Naive B cell (primary cell): Measurements from ENCODE around the gene ATP6V1G3. TPM values are rescaled to one million over a fixed set of nuclear protein-coding genes. Genes with fewer than 3 reads are reported as not detected.

ENCODE experiments used
- ATAC-seq, 2 donors: fragments of 150-1000 bp; cut with Tn5 transposase; 2 replicates each; pipeline ENCODE4 v1.10.0; 2021; ENCODE audit warnings: low read depth in 2 of 2, mild to moderate bottlenecking in 2 of 2, moderate library complexity in 2 of 2
- DNase-seq: peaks from one replicate; pipeline ENCODE4 v3.0.0; 2022
- H3K27ac Mint-ChIP-seq, 6 donors: one replicate each; pipeline ENCODE4 v1.8.0; 2020 to 2022; ENCODE audit warnings: mild to moderate bottlenecking in 6 of 6, mixed read lengths in 6 of 6, moderate library complexity in 5 of 6, inconsistent platforms in 2 of 6
- H3K27me3 Mint-ChIP-seq, 3 donors: one replicate each; pipeline ENCODE4 v1.8.0; 2021 to 2022; ENCODE audit warnings: mixed read lengths in 3 of 3, mild to moderate bottlenecking in 1 of 3
- H3K36me3 Mint-ChIP-seq, 2 donors: one replicate each; pipeline ENCODE4 v1.8.0; 2020 to 2022; ENCODE audit warnings: mixed read lengths in 2 of 2, inconsistent platforms in 1 of 2, mild to moderate bottlenecking in 1 of 2
- H3K4me1 Mint-ChIP-seq, 3 donors: one replicate each; pipeline ENCODE4 v1.8.0; 2020 to 2022; ENCODE audit warnings: mixed read lengths in 3 of 3, inconsistent platforms in 1 of 3, mild to moderate bottlenecking in 1 of 3, moderate library complexity in 1 of 3
- H3K4me3 Mint-ChIP-seq, 8 donors: one replicate each; pipeline ENCODE4 v1.8.0; 2020 to 2022; ENCODE audit warnings: mild to moderate bottlenecking in 8 of 8, mixed read lengths in 8 of 8, moderate library complexity in 8 of 8, inconsistent platforms in 2 of 8
- H3K9me3 Mint-ChIP-seq, 7 donors: one replicate each; pipeline ENCODE4 v1.8.0; 2020 to 2022; ENCODE audit warnings: mixed read lengths in 7 of 7, mild to moderate bottlenecking in 5 of 7, inconsistent platforms in 2 of 7, moderate library complexity in 1 of 7
- polyA plus RNA-seq, 6 donors: library from polyadenylated mRNA; unstranded; fragments of 300-500 nt; fragmentation: Illumina TruSeq; gene quantifications; one replicate each; pipeline ENCODE4 v1.2.3, GENCODE V29; 2021; ENCODE audit warnings: low read depth in 6 of 6

Gene ATP6V1G3
- polyA plus RNA-seq, 6 donors from 2014 or later = not detected

GRCh38 chr1:198517623-198518199 is 22.8 kb downstream of the ATP6V1G3 start:
- peak overlapping the region in 1 of 6 donors; percentile 33 for H3K27ac Mint-ChIP-seq

GRCh38 chr1:198500096-198500495 is 40.4 kb downstream of the ATP6V1G3 start:
- H3K9me3 Mint-ChIP-seq = peaks cover 3 to 17% (median 7%) of the 10 kb centered on the region in 7 donors
- ATAC-seq (no peak), DNase-seq (no peak)
- H3K4me3 Mint-ChIP-seq = peak overlapping the region in 1 of 8 donors; percentile 13
- peaks cover 11 to 17% (median 16%) of the 10 kb centered on the region in 3 donors for H3K4me1 Mint-ChIP-seq
- H3K27me3 Mint-ChIP-seq = no peaks in the 10 kb centered on the region
- peak overlapping the region in 1 of 6 donors; percentile 5 for H3K27ac Mint-ChIP-seq
- no peaks in the 10 kb centered on the region for H3K36me3 Mint-ChIP-seq

More at GRCh38 chr1:198517623-198518199, 22.8 kb downstream of the ATP6V1G3 start:
- H3K36me3 Mint-ChIP-seq = no peaks in the 10 kb centered on the region
- DNase-seq (no peak), ATAC-seq (no peak)
- H3K9me3 Mint-ChIP-seq = no peaks in the 10 kb centered on the region
- H3K4me1 Mint-ChIP-seq = peaks cover 16 to 33% (median 24%) of the 10 kb centered on the region in 3 donors
- no peak overlapping the region for H3K4me3 Mint-ChIP-seq
- no peaks in the 10 kb centered on the region for H3K27me3 Mint-ChIP-seq

- H3K36me3 Mint-ChIP-seq = no peaks in the 10 kb centered on the region
- H3K4me3 Mint-ChIP-seq = no peak overlapping the region
- no peak for DNase-seq
- H3K27ac Mint-ChIP-seq = no peak overlapping the region
- peaks cover 3 to 17% (median 7%) of the 10 kb centered on the region in 7 donors for H3K9me3 Mint-ChIP-seq
- ATAC-seq = no peak
- peaks cover 11 to 17% (median 16%) of the 10 kb centered on the region in 3 donors for H3K4me1 Mint-ChIP-seq
- H3K27me3 Mint-ChIP-seq = no peaks in the 10 kb centered on the region
These were observed 40.9 kb downstream of the ATP6V1G3 start for GRCh38 chr1:198499588-198499987.

GRCh38 chr1:198498881-198499280 is 41.6 kb downstream of the ATP6V1G3 start:
- no peak for DNase-seq
- no peak overlapping the region for H3K27ac Mint-ChIP-seq
- ATAC-seq = no peak
- peaks cover 11 to 17% (median 16%) of the 10 kb centered on the region in 3 donors for H3K4me1 Mint-ChIP-seq
- peaks cover 3 to 16% (median 7%) of the 10 kb centered on the region in 7 donors for H3K9me3 Mint-ChIP-seq
- no peaks in the 10 kb centered on the region for H3K27me3 Mint-ChIP-seq
- H3K36me3 Mint-ChIP-seq = no peaks in the 10 kb centered on the region
- no peak overlapping the region for H3K4me3 Mint-ChIP-seq

GRCh38 chr1:198498103-198498385 is 42.4 kb downstream of the ATP6V1G3 start:
- DNase-seq = no peak
- no peak for ATAC-seq
- Mint-ChIP-seq H3K4me3 (no peak overlapping the region), H3K27me3 (no peaks in the 10 kb centered on the region), H3K4me1 (peaks cover 11 to 16% (median 14%) of the 10 kb centered on the region in 3 donors), H3K27ac (peak overlapping the region in 1 of 6 donors; percentile 39), H3K36me3 (no peaks in the 10 kb centered on the region), H3K9me3 (peaks cover 2 to 9% (median 3%) of the 10 kb centered on the region in 7 donors)

GRCh38 chr1:198497326-198498102 is 43.0 kb downstream of the ATP6V1G3 start:
- Mint-ChIP-seq H3K4me3 (peak overlapping the region in 1 of 8 donors; percentile 1), H3K4me1 (peaks cover 11 to 16% (median 14%) of the 10 kb centered on the region in 3 donors), H3K36me3 (no peaks in the 10 kb centered on the region), H3K27ac (peak overlapping the region in 3 of 6 donors; percentile 0 to 39 (median 1)), H3K9me3 (peaks cover 0 to 9% (median 3%) of the 10 kb centered on the region in 7 donors), H3K27me3 (no peaks in the 10 kb centered on the region)
- DNase-seq (no peak), ATAC-seq (peak; percentile 49 to 58)

GRCh38 chr1:198496216-198497143 is 44.0 kb downstream of the ATP6V1G3 start:
- ATAC-seq (no peak), DNase-seq (no peak)
- H3K4me3 Mint-ChIP-seq = peak overlapping the region in 1 of 8 donors; percentile 65
- peaks cover 0 to 9% (median 2%) of the 10 kb centered on the region in 7 donors for H3K9me3 Mint-ChIP-seq
- H3K4me1 Mint-ChIP-seq = peaks cover 11 to 16% (median 14%) of the 10 kb centered on the region in 3 donors
- H3K27ac Mint-ChIP-seq = no peak overlapping the region
- H3K27me3 Mint-ChIP-seq = no peaks in the 10 kb centered on the region
- no peaks in the 10 kb centered on the region for H3K36me3 Mint-ChIP-seq

GRCh38 chr1:198495631-198496030 is 44.8 kb downstream of the ATP6V1G3 start:
- H3K4me3 Mint-ChIP-seq = no peak overlapping the region
- peak overlapping the region in 1 of 6 donors; percentile 69 for H3K27ac Mint-ChIP-seq
- no peaks in the 10 kb centered on the region for H3K36me3 Mint-ChIP-seq
- H3K4me1 Mint-ChIP-seq = peaks cover 11 to 16% (median 14%) of the 10 kb centered on the region in 3 donors
- peaks cover 0 to 6% (median 2%) of the 10 kb centered on the region in 7 donors for H3K9me3 Mint-ChIP-seq
- H3K27me3 Mint-ChIP-seq = no peaks in the 10 kb centered on the region
- ATAC-seq (no peak), DNase-seq (no peak)

- ATAC-seq (no peak), DNase-seq (no peak)
- Mint-ChIP-seq H3K36me3 (no peaks in the 10 kb centered on the region), H3K4me3 (no peak overlapping the region), H3K27me3 (no peaks in the 10 kb centered on the region), H3K4me1 (peaks cover 11 to 14% (median 12%) of the 10 kb centered on the region in 3 donors), H3K27ac (no peak overlapping the region), H3K9me3 (no peaks in the 10 kb centered on the region)
These were observed 45.8 kb downstream of the ATP6V1G3 start for GRCh38 chr1:198494658-198495103.

- Mint-ChIP-seq H3K36me3 (no peaks in the 10 kb centered on the region), H3K27me3 (no peaks in the 10 kb centered on the region), H3K4me3 (no peak overlapping the region), H3K4me1 (peaks cover 11 to 14% (median 12%) of the 10 kb centered on the region in 3 donors), H3K9me3 (no peaks in the 10 kb centered on the region), H3K27ac (no peak overlapping the region)
- ATAC-seq = no peak
- no peak for DNase-seq
These were observed 46.3 kb downstream of the ATP6V1G3 start for GRCh38 chr1:198494139-198494538.

GRCh38 chr1:198493329-198493728 is 47.2 kb downstream of the ATP6V1G3 start:
- Mint-ChIP-seq H3K4me1 (peaks cover 11 to 13% (median 12%) of the 10 kb centered on the region in 3 donors), H3K36me3 (no peaks in the 10 kb centered on the region), H3K27ac (no peak overlapping the region), H3K4me3 (no peak overlapping the region), H3K27me3 (no peaks in the 10 kb centered on the region), H3K9me3 (no peaks in the 10 kb centered on the region)
- no peak for ATAC-seq
- no peak for DNase-seq

GRCh38 chr1:198492872-198493271 is 47.6 kb downstream of the ATP6V1G3 start:
- no peaks in the 10 kb centered on the region for H3K36me3 Mint-ChIP-seq
- no peak overlapping the region for H3K4me3 Mint-ChIP-seq
- DNase-seq (no peak), ATAC-seq (no peak)
- H3K27ac Mint-ChIP-seq = no peak overlapping the region
- H3K4me1 Mint-ChIP-seq = peaks cover 9 to 11% (median 10%) of the 10 kb centered on the region in 3 donors
- H3K27me3 Mint-ChIP-seq = no peaks in the 10 kb centered on the region
- H3K9me3 Mint-ChIP-seq = no peaks in the 10 kb centered on the region

- no peaks in the 10 kb centered on the region for H3K9me3 Mint-ChIP-seq
- H3K36me3 Mint-ChIP-seq = no peaks in the 10 kb centered on the region
- H3K27ac Mint-ChIP-seq = no peak overlapping the region
- ATAC-seq (no peak), DNase-seq (no peak)
- H3K4me1 Mint-ChIP-seq = peaks cover 0 to 2% (median 0%) of the 10 kb centered on the region in 3 donors
- H3K27me3 Mint-ChIP-seq = no peaks in the 10 kb centered on the region
- no peak overlapping the region for H3K4me3 Mint-ChIP-seq
These were observed 48.9 kb downstream of the ATP6V1G3 start for GRCh38 chr1:198491596-198491995.
